Right cardiac atrium (tissue), 5 donors: ENCODE data around the gene GNA12. TPM values are rescaled to one million over a fixed set of nuclear protein-coding genes. Genes with fewer than 3 reads are reported as not detected.

Experiments used
- ATAC-seq, 2 donors: fragments of 200-7000 bp; cut with Tn5 transposase; one replicate each; pipeline versions ENCODE4 v1.8.0 to v1.9.1; 2020; ENCODE audit warnings: moderate library complexity in 2 of 2, mild to moderate bottlenecking in 1 of 2
- DNase-seq, 3 donors: peaks; one replicate each; pipeline ENCODE4 v3.0.0-alpha.2; 2020
- H3K27ac ChIP-seq: one replicate; pipeline ENCODE4 v1.5.1; 2013; ENCODE audit warnings: mild to moderate bottlenecking, low read length, control low read depth, moderate library complexity
- H3K27me3 ChIP-seq: one replicate; pipeline ENCODE4 v1.6.1; 2013; ENCODE audit not compliant: control insufficient read depth, insufficient read depth
- H3K4me1 ChIP-seq: one replicate; pipeline ENCODE4 v1.6.1; 2013; ENCODE audit warnings: low read length; ENCODE audit not compliant: control insufficient read depth, insufficient read depth
- H3K4me3 ChIP-seq: one replicate; pipeline ENCODE4 v1.5.1; 2013; ENCODE audit warnings: low read length, control low read depth
- H3K9me3 ChIP-seq: one replicate; pipeline ENCODE4 v1.6.1; 2013; ENCODE audit warnings: low read length; ENCODE audit not compliant: control insufficient read depth
- WGBS: extraction: QIAGEN DNeasy Blood & Tissue Kit; methylation state at CpG from one replicate; pipeline ENCODE4 v1.1.7; 2013; 5-methylcytosine and 5-hydroxymethylcytosine counted together
- intact Hi-C, 4 donors: fragments of 100-400 bp; cut with DNase I; formaldehyde crosslinking; loops; one replicate each; pipeline versions ENCODE4 v1.11.0 to v1.14.0; 2022 to 2023
- polyA plus RNA-seq: library from polyadenylated mRNA; stranded (reverse); fragments of 200-250 nt; gene quantifications from one replicate; pipeline ENCODE4 v1.2.3, GENCODE V29; 2013
- total RNA-seq, 4 donors: library from RNA; stranded (reverse); fragmentation: NEBNext Ultra II Directional; extraction: Animal tissue kit (Norgen Biotek cat#: 25700); gene quantifications; one replicate each; pipeline ENCODE4 v1.2.1, GENCODE V29; 2021
- donor health status: healthy with polysubstance abuse.
- donor health status: DM: no; HTN: yes; CAD: no.
- donor health status: DM: no; HTN: no; CAD: no.
- donor health status: DM: no; HTN: yes; CAD: no; lungs with severe emphysema.
- donor health status: DM: yes; HTN: yes; CAD: no.

The GNA12 gene
- total and polyA plus RNA-seq, 5 donors: 32.8 to 68.1 (median 62.8) TPM

DNA sequence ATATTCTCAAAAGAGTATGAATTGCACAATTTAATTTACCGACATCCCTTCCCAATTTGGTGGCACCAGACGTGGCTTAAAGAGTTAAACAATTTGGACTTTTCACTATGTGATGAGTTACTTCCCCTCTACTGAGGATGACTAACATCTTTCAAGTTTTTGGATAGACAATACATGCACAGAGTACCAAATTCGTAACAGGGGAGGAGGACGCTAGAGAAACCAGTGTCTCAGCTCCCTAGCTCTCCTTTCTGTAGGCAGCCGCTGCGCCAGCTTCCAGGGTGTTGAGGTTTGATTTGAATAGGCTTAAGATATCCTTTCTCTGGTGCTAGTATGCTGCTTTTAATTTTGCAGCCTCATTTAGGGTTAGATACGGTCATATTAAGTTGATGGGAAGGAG lies 69.2 kb downstream of the GNA12 start:
- H3K4me1 ChIP-seq: no peaks in the 10 kb centered on the region
- H3K27me3 ChIP-seq: no peaks in the 10 kb centered on the region
- H3K9me3 ChIP-seq: no peaks in the 10 kb centered on the region
- intact Hi-C loops: no loop called here
- ATAC-seq (no peak), DNase-seq (no peak)
- H3K4me3 ChIP-seq: no peak overlapping the region
- WGBS: 86% methylated on average over 7 of the region's 7 CpGs
- no peak overlapping the region for H3K27ac ChIP-seq

DNA sequence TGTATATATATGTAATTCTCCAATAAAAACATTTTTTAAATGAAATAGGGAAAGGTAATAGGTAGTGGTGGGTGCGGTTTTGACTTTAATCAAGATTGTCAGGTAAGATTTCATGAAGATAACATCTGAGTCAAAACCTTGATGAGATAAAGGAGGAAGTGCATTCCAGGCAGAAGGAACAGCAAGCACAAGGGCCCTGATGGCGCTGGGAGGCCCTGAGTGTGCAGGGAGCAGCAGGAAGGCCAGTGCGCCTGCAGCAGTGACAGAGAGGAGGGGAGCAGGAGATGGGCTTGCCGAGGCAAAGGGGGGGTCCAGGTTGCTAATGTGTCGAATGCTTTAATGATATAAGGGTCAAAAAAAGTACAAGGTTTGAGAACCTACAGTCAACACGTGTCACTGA lies 69.8 kb downstream of the GNA12 start:
- H3K4me3 ChIP-seq: no peak overlapping the region
- intact Hi-C loops: no loop called here
- no peaks in the 10 kb centered on the region for H3K4me1 ChIP-seq
- no peaks in the 10 kb centered on the region for H3K9me3 ChIP-seq
- no peak for DNase-seq
- H3K27me3 ChIP-seq: no peaks in the 10 kb centered on the region
- H3K27ac ChIP-seq: no peak overlapping the region
- WGBS: 83% methylated on average over 6 of the region's 6 CpGs
- ATAC-seq: no peak

DNA sequence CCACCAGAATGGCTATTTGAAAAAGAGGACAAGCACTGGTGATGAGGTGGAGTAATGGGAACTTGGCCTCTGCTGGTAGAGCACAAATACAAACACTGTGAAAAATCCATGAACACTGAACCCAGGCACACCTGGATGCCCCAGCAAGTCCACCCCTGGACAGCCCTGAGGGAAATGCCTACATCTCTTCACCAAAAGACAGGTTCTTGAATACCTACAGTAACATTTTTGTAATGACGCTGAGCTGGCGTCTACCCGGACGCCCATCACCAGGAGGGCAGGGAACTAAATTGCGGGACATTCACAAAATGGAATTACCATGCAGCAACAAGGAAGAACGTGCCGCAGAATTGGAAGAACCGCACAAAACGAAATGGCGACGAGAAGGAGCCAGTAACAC lies 70.5 kb downstream of the GNA12 start:
- no peak for ATAC-seq
- DNase-seq: no peak
- WGBS: 97% methylated on average over 11 of the region's 11 CpGs
- Histone ChIP-seq H3K9me3 (no peaks in the 10 kb centered on the region), H3K27ac (no peak overlapping the region), H3K4me3 (no peak overlapping the region), H3K27me3 (no peaks in the 10 kb centered on the region), H3K4me1 (no peaks in the 10 kb centered on the region)
- intact Hi-C loops: no loop called here

DNA sequence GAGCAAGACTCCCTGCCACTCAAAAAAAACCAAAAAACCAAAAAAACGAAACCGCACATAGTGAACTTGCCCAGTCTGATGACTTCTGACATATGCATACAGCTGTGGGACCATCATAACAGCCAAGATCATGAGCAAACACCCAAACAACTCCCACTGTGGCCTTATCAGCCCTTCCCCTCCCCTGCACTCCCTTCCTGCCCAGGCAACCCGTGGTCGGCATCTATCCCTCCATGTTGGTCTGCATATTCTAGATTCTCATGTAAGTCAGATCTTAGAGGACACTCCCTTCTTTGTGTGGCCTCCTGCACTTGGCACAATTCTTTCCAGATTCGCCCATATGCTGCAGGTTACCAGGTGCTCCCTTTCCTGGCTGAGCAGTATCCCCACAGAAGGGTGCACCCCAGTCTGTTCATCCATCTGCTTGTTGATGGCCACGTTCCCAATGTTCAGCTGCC lies 72.8 kb downstream of the GNA12 start:
- Histone ChIP-seq H3K4me3 (no peak overlapping the region), H3K9me3 (no peaks in the 10 kb centered on the region), H3K27ac (no peak overlapping the region), H3K4me1 (no peaks in the 10 kb centered on the region), H3K27me3 (no peaks in the 10 kb centered on the region)
- 60% methylated on average over 6 of the region's 6 CpGs for WGBS
- peak in 1 of 3 donors; percentile 46 for DNase-seq
- intact Hi-C loops: no loop called here
- ATAC-seq: peak; percentile 62 to 64

DNA sequence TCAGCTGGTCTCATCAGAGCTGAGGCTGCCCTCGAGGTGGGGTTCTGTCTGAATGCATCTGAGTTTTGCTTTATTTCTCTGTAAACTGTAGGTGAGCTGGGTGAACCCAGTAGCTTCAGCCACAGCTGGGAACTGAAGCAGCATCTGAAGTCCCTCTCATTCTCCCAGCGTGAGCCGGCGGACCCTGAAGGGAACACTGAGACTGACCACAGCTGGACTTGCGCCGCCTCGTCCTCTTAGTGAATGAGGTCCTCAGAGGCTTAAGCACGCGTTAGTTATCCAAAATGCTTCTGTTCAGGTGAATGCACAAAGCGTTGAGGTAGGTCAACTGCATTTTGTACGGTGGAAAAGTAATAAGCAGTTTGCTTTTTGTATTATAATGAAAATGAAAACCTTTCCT lies 79.5 kb downstream of the GNA12 start:
- WGBS: 94% methylated on average over 11 of the region's 11 CpGs
- intact Hi-C loops: loop anchor here in 1 of 4 donors (5.0 kb wide), 1 partner anchor 38 kb away; no protein-coding TSS in a partner anchor
- no peak for ATAC-seq
- Histone ChIP-seq H3K4me3 (no peak overlapping the region), H3K27me3 (no peaks in the 10 kb centered on the region), H3K27ac (no peak overlapping the region), H3K9me3 (no peaks in the 10 kb centered on the region), H3K4me1 (peaks cover 15% of the 10 kb centered on the region)
- no peak for DNase-seq

DNA sequence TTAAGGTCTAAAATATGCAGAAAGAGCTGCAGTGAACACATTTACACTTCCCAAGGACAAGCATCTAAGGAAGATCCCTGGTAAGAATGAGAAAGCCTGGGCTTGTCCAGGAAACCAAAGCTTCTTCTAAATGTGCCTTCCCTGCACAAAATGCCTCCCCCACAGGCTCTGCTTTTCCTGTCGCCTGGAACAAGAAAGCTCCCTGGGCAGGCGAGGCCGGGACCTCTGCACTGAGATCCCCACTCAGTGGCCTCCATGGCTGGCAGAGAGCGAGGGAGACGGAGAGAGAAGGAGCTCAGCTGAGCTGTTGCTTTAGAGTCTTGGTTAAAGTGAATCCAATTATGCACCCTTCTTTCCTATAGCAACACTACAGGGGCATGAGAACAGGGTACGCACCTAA lies 80.5 kb downstream of the GNA12 start:
- intact Hi-C loops: loop anchor here in 1 of 4 donors (5.0 kb wide), 1 partner anchor 39 kb away; no protein-coding TSS in a partner anchor
- no peaks in the 10 kb centered on the region for H3K27me3 ChIP-seq
- no peak for ATAC-seq
- H3K9me3 ChIP-seq: no peaks in the 10 kb centered on the region
- H3K4me1 ChIP-seq: peaks cover 15% of the 10 kb centered on the region
- 50% methylated on average over 6 of the region's 6 CpGs for WGBS
- no peak overlapping the region for H3K4me3 ChIP-seq
- H3K27ac ChIP-seq: peak overlapping the region; percentile 93
- peak in 1 of 3 donors; percentile 56 for DNase-seq

DNA sequence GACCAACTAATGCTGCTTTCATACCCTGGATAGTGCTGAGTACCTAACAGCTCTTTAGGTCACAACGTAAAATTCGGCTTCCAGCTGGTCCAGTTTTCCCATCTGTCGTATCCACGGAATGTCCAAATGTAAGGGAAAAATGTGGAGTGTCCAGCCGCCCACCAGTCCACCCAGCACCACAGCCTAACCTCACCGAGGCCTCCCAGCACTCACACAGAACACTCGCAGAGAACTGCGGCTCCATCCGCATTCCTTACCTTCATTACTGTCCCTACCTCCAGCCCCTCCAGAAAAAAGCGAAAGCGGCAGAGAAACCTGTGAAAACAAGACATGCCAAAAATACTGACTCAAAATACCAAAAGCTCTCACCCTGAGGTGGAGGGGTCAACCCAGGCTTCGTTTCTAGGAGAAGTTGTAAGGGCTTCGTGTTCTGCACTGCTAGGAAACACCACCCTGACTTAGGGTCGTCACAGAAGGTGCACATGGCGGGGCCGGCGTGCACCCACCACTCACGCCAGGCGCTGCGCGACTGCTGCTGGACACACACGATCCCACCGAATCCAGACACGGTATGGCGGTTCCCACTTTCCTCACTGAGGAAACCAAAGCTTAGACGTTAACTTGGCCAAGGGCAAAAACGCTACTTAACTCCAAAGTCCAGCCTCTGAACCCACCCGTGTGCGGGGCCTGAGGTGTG lies 82.2 kb downstream of the GNA12 start:
- ATAC-seq (no peak), DNase-seq (no peak)
- Histone ChIP-seq H3K27me3 (no peaks in the 10 kb centered on the region), H3K9me3 (no peaks in the 10 kb centered on the region), H3K4me3 (no peak overlapping the region), H3K27ac (peak overlapping the region; percentile 93), H3K4me1 (peaks cover 20% of the 10 kb centered on the region)
- WGBS: 91% methylated on average over 29 of the region's 29 CpGs
- intact Hi-C loops: loop anchor here in 1 of 4 donors (5.0 kb wide), 1 partner anchor 40 kb away; no protein-coding TSS in a partner anchor

DNA sequence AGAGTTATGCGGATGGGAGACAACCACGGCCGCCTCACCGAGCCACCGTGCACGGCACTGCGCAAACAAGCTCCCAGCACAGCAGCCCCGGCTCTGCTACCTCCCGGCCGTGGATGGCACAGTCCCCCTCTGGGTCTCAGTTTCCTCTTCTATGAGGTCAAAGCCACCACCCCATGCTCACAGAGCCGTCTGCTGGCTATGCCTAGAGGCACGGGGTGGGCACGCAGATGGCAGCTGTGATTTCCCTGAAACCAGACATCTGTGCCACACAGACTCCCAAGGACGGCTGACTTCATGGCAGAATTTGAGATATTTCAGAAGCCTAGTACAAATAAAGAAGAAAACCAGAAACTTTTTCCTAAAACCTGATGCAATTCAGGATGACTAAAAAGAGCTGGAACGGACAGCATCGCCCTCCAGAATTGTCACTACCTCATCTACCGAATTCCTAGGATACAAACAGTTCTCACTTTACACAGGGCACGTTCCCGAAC lies 82.9 kb downstream of the GNA12 start:
- WGBS: 81% methylated on average over 19 of the region's 19 CpGs
- Histone ChIP-seq H3K27me3 (no peaks in the 10 kb centered on the region), H3K9me3 (no peaks in the 10 kb centered on the region), H3K4me3 (no peak overlapping the region), H3K4me1 (peaks cover 20% of the 10 kb centered on the region), H3K27ac (peak overlapping the region; percentile 68)
- ATAC-seq (no peak), DNase-seq (peak in 1 of 3 donors; percentile 59)
- intact Hi-C loops: loop anchor here in 1 of 4 donors (5.0 kb wide), 1 partner anchor 41 kb away; no protein-coding TSS in a partner anchor

DNA sequence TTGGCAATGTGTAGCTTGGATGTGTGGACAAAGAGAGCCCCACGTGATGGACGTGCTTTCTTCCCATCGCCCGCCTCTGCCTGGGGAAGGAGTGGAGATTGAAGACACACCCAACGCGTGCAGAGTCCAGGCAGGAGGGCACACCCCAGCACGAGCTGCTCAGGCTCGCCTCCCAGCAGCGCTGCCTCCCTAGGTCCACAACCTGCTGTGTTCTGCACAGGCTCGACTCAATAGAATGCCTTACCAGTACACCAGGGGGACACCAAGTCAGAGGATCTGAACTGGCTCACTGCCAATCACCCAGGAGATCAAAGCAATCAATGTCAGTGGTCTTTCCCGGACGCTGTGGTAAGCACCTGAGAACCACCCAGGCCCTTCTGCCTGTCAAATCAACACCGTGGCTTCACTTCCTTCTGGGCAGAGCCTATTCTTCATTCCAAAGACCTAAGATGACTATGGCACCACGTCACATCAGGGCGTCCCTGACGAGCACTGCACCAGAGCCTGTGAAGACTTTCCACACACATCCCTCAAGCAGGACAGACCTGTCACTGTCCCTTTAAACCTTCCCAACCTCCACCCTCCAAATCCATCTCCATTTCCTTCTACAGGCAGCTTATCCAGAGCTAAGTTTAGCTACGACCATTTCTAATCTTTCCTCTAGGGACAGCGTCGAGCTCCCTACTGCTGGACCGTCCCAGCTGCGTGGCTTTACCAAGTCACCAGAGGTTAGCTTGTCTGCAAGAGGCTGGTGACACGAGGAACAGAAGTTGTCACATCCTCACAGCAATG lies 83.8 kb downstream of the GNA12 start:
- ATAC-seq (peak; percentile 50 to 69), DNase-seq (peak; percentile 59 to 80 (median 77))
- no peaks in the 10 kb centered on the region for H3K9me3 ChIP-seq
- H3K4me3 ChIP-seq: no peak overlapping the region
- H3K4me1 ChIP-seq: peaks cover 20% of the 10 kb centered on the region
- peak overlapping the region; percentile 68 for H3K27ac ChIP-seq
- no peaks in the 10 kb centered on the region for H3K27me3 ChIP-seq
- WGBS: 30% methylated on average over 22 of the region's 22 CpGs
- intact Hi-C loops: loop anchor here in 1 of 4 donors (5.0 kb wide), 1 partner anchor 42 kb away; no protein-coding TSS in a partner anchor

DNA sequence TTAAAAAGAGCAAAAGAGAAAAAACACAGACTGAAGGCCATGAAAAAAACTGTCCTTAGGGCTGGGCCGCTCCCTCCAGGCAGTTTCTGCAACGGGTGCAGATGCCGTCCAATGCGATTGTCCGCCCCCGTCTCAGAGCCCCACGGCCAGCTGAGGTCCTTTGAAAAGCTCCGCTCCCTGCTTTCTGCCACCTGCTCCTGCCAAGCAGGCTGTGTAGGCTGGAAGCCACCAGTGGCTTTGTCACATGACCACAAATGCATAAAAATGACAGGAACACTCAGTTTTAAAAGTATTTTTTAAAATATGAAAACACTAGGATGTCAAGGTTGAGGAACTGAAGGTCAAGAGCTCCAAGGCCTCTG lies 84.4 kb downstream of the GNA12 start:
- intact Hi-C loops: loop anchor here in 1 of 4 donors (5.0 kb wide), 1 partner anchor 43 kb away; no protein-coding TSS in a partner anchor
- Histone ChIP-seq H3K9me3 (no peaks in the 10 kb centered on the region), H3K4me3 (no peak overlapping the region), H3K27ac (peak overlapping the region; percentile 68), H3K4me1 (peaks cover 20% of the 10 kb centered on the region), H3K27me3 (no peaks in the 10 kb centered on the region)
- DNase-seq (peak in 1 of 3 donors; percentile 59), ATAC-seq (no peak)
- 44% methylated on average over 8 of the region's 8 CpGs for WGBS
